ENCODE results near the gene IRF6. TPM values are rescaled to one million over a fixed set of nuclear protein-coding genes. Genes with fewer than 3 reads are reported as not detected.

The IRF6 gene
- total RNA-seq, 1 donor from 2014 or later: 18.2 TPM

DNA sequence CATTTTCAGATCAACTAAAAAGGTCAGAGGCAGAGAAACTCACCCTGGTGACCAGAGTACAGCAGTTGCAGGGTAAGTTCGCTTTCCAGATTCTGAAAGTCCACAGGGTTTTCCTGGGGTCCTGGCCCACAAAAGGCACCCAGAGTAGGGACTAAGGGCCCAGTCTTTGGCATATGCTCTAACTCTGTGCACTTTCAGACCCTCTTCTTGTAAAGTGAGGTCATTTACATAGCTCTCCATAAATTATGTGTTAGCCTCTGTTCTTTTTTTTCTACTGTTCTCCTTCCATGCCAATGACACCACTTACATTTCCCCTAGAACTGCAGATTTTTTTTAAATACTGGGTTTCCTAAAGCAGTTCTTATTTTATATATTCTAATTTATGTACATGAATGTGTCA lies 27.8 kb downstream of the IRF6 start:
- H3K9me3 ChIP-seq: no peaks in the 10 kb centered on the region
- intact Hi-C loops (cut with DNase I): no loop called here
- no peaks in the 10 kb centered on the region for H3K27me3 ChIP-seq (ENCODE audit: low read depth)
- H3K36me3 ChIP-seq: peaks cover 24% of the 10 kb centered on the region
- no peaks in the 10 kb centered on the region for H3K4me1 ChIP-seq
- no peak for TF ChIP-seq CTCF (IDR thresholded peaks at IDR 0.05)
- no peak overlapping the region for H3K27ac ChIP-seq
- DNase-seq (no peak), ATAC-seq (no peak)
- H3K4me3 ChIP-seq: no peak overlapping the region

- Histone ChIP-seq H3K36me3 (peaks cover 24% of the 10 kb centered on the region), H3K4me1 (no peaks in the 10 kb centered on the region), H3K27ac (no peak overlapping the region), H3K27me3 (ENCODE audit: low read depth) (no peaks in the 10 kb centered on the region), H3K9me3 (no peaks in the 10 kb centered on the region), H3K4me3 (no peak overlapping the region)
- intact Hi-C loops (cut with DNase I): no loop called here
- TF ChIP-seq CTCF (IDR thresholded peaks at IDR 0.05): no peak
- ATAC-seq: no peak
- DNase-seq: no peak
Observed at GRCh38 chr1:209777587-209777986, 28.4 kb downstream of the IRF6 start.

GRCh38 chr1:209775678-209776077 lies 30.3 kb downstream of the IRF6 start:
- DNase-seq: no peak
- Histone ChIP-seq H3K36me3 (peaks cover 24% of the 10 kb centered on the region), H3K9me3 (no peaks in the 10 kb centered on the region), H3K27ac (no peak overlapping the region), H3K4me1 (no peaks in the 10 kb centered on the region), H3K27me3 (ENCODE audit: low read depth) (no peaks in the 10 kb centered on the region), H3K4me3 (no peak overlapping the region)
- TF ChIP-seq CTCF (IDR thresholded peaks at IDR 0.05): no peak
- no peak for ATAC-seq
- intact Hi-C loops (cut with DNase I): no loop called here

DNA sequence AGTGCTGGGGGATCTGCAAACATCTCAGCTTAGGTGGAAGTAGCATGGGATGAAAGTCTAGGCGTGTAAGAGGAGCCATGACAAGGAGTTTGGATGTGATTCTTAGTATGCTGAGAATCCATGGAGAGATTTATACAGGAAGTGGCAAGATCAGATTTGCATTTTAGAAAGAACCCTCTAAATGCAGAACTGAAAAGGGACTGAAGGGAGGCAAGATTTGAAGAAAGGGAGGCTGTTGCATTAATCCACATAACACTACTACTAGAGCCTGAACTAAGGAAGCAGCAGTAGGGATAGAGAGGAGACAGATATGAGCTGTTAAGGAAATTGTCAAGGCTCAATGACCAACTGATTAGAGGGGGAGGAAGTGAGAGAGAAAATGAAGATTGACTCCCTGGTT lies 31.4 kb downstream of the IRF6 start:
- H3K36me3 ChIP-seq: peaks cover 24% of the 10 kb centered on the region
- DNase-seq (no peak), ATAC-seq (no peak)
- TF ChIP-seq CTCF (IDR thresholded peaks at IDR 0.05): no peak
- H3K27me3 ChIP-seq (ENCODE audit: low read depth): no peaks in the 10 kb centered on the region
- peaks cover 5% of the 10 kb centered on the region for H3K4me1 ChIP-seq
- no peaks in the 10 kb centered on the region for H3K9me3 ChIP-seq
- intact Hi-C loops (cut with DNase I): no loop called here
- no peak overlapping the region for H3K27ac ChIP-seq
- no peak overlapping the region for H3K4me3 ChIP-seq

DNA sequence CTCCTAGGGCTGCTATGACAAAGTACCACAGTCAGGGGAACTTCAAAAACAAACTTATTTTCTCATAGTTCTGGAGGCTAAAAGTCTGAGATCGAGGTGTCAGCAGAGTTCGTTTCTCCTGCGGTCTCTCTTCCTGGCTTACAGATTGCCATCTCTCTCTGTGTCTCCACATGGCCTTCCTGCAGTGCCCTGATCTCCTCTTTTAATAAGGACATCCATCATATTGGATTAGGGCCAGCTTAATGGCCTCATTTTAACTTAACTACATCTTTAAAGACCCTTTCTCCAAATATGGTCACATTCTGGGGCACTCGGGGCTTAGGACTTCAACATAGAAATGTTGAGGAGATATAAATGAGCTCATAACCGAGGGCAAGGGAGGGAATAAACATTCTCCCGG lies 33.8 kb downstream of the IRF6 start:
- no peak for TF ChIP-seq CTCF (IDR thresholded peaks at IDR 0.05)
- Histone ChIP-seq H3K4me3 (no peak overlapping the region), H3K27ac (no peak overlapping the region), H3K4me1 (peaks cover 29% of the 10 kb centered on the region), H3K27me3 (ENCODE audit: low read depth) (no peaks in the 10 kb centered on the region), H3K9me3 (no peaks in the 10 kb centered on the region), H3K36me3 (peaks cover 4% of the 10 kb centered on the region)
- ATAC-seq: no peak
- intact Hi-C loops (cut with DNase I): no loop called here
- DNase-seq: no peak

Data from lower lobe of right lung (tissue), 2 donors.